ENCODE results near the gene PLAC8.
"Not testable (repeated sequence)": the region's sequence is repeated elsewhere in the genome, so short reads cannot be mapped to it uniquely, and the experiment has no call there.

- TF ChIP-seq CTCF, POLR2A (IDR thresholded peaks at IDR 0.05): not testable (repeated sequence)
These were observed 29.6 kb downstream of the PLAC8 start for GRCh38 chr4:83084956-83085355.

All from esophagus squamous epithelium (tissue), 4 donors.